ENCODE measurements around the gene ARMC3.

The ARMC3 gene

GRCh38 chr10:22998091-22998490, 70.2 kb downstream of the ARMC3 start:
- no peak for DNase-seq

DNA sequence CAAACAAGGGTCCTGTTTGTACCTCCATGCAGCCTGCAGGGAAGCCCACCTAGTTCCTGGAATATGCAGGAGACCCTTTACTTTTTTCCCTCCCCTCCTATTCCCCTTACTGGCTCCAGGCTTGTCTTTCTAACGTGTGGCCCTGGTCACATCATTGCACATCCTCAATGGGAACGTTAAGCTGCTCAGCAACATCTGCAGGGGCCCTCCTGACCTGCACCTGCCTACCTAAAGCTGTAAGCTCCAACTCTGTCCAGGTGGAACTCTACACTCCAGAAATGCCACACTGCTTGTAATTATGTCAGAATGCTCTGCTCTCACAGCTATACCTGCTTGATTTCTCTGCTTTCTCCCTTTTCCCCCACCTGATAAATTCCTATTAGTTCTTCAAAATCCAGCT, 72.1 kb downstream of the ARMC3 start:
- DNase-seq, result no peak

DNA sequence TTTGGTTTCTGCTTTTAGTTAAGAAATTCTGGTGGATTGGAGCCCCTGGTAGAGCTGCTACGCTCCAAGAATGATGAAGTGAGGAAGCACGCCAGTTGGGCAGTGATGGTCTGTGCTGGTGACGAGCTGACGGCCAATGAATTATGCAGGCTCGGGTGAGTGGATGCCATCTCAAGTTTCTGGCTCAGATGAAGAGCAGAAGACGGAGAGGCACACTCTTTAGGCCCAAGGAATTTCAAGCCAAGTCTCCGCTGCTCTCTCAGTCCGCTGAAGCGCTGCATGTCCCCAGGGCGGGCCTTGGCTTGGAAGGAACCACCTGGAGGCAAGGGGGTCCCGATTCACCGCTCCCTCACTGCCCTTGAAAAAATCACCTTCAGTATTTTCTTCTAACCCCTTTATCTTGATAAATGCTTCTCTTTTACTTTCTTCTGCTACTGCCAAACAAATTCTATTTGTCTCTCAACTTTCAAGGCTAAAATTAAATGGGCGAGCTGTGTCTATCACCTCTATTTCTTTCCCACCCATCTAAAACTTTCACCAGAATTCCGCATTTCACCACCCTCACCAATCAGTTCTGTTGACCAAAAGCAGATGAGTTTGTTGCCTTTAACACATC, 74.2 kb downstream of the ARMC3 start:
- DNase-seq, result no peak

DNA sequence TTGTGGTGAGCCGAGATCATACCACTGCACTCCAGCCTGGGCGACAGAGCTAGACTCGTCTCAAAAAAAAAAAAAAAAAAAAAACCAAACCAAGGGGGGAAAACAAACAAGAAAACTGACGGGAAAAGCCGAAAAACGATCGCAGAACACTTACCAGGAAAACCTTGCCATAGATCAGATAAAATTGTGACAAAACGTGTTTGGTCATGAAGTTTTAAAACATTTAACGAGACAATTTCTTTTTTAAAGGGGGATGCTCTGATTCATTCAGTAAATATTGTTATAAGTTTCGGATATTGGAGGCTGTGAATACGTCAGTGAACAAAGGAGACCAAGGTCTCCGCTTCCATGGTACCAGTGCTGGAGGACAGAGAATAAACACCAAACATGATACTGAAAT, 77.3 kb downstream of the ARMC3 start:
- no peak for DNase-seq

DNA sequence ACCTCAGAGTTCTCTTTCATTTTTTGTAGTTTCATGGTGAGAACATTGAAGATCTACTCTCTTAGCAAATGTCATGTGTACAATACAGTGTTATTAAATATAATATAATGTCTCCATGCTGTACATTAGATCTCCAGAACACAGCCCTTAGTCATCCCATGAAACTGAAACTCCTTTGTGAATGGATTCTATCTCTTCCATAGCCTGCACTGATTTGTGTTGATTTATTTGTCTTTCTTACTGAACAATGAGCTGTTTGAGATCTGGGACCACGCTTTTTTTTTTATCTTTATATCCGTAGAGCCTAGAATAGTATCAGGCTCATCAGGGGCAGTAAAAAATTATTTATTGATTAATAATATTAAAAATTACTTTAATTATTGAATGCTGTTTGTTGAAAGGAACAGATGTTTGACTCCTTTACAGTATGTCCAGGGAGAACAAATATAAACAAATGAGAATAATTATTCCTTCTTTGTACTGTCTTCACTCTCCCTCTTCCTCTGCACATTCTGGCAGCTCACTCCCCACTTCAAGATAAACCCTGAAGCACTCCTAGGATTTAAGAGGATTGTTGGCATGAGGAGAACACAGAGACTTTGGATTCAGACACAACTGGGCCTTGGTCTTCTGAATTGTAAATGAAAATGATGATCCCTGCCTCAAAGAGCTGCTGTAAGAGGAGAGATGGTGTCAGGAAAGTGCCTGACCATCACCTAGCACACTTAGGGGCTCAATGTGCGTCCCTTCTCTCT, 85.9 kb downstream of the ARMC3 start:
- DNase-seq, result no peak

GRCh38 chr10:23015021-23015707, 87.3 kb downstream of the ARMC3 start:
- no peak for DNase-seq

GRCh38 chr10:23016636-23017035, 88.8 kb downstream of the ARMC3 start:
- no peak for DNase-seq

DNA sequence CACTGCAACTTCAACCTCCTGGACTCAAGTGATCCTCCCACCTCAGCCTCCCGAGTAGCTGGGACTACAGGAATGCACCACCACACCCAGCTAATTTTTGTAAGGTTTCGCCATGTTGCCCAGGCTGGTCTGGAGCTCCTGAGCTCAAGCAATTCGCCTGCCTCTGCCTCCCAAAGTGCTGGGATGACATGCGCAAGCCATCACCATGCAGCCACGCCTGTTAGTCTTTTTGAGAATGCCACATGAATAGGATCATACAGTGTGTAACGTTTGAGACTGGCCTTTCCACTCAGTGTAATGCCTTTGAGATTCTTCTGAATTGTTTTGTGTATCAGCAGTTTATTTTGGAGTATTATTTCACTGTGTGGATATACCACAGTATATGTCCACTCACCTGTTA, 91.8 kb downstream of the ARMC3 start:
- no peak for DNase-seq

- no peak for DNase-seq
Measured at GRCh38 chr10:23021430-23021829, 93.6 kb downstream of the ARMC3 start.

DNA sequence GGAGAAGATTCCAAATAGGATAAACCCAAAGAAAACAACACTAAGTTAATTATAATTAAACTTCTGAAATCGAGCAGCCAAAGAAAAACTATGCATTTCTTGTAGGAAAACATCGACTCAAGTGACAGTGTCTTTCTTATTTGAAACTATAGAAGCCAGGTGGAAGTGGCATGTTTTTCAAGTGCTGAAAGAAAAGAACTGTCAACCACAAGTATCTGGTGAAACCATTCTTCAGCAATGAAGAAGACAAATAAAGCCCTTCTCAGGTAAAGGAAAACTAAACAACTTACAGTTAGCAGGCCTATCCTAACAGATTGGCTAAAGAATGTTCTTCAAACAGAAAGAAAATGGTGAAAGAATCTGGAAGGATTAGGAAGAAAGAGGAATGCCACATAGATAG, 96.1 kb downstream of the ARMC3 start:
- DNase-seq, result no peak

DNA sequence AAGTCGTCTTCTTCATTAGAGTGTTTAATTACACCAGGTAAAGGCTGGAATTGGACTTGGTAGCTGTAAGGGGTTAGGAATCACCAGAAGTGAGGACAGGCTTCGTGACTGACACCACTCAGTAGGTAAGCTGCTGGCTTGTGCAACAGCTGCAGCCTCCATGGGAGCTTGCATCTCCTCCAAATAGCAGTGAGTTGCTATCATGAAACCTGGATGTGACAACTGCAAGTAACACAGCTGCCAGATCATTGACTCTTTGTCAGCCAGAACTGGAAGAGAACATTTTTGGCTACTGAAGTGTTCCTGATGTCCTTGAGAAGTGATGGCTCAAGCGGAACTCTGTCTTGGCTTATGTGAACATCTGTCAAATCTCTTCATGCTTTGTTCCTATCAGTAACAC, 103.5 kb downstream of the ARMC3 start:
- DNase-seq, result no peak

GRCh38 chr10:23034790-23035189, 106.9 kb downstream of the ARMC3 start:
- DNase-seq, result no peak

DNA sequence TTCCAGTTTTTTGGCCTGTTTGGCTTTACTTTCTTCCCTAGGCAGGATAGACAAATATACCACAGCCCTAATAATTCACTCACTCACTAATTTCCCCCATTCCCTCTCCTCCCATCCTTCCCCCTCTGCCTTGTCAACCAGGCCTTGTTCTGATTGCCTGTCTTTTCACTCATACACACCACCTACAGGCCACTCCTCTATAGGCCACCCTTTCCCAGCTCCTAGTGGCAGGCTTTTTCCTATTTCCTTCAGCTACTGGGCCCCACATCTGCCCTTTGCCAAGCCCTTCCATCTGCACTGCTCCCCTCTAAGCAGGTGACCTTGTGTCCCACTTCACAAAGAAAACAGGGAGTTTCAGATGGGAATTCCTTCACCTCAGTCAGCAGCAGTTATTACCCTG, 107.7 kb downstream of the ARMC3 start:
- no peak for DNase-seq

GRCh38 chr10:23037152-23037551, 109.3 kb downstream of the ARMC3 start:
- no peak for DNase-seq

DNA sequence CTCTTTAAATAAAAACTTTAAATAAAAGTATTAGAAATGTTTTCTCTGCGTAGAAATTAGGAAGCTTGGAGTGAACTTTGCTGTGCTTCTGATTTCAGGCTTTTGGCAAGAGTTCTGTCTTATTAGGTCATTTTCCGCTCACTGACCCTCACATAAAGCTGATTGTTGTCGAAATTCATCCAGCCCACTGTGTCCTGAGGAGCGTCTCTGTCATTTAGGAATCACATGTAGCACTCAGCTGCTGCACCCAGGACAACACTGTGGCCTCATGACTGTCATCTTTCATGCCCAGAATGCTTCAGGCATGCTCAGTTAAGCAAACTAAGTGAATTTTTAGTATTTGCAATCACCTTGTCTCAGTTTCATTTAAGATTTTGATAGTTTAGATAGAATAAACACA, 109.7 kb downstream of the ARMC3 start:
- DNase-seq, result no peak

DNA sequence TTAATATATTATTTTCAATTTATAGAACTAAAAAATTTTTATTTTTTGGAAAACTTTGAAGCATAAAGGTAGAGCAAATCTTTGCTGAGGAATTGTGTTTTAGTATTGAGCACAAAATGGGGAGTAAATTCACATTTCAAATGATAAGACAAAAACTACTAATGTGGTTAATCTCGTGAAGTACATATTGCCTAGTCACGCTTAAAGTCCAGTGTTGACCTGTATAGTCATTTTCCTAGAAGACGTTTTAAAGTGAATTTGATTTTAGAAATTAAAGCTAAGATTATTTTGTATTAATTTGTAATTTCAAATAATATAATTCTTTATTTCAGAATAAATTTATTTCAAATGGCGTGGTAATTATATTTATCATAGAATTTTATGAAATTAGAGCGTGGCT, 110.3 kb downstream of the ARMC3 start:
- DNase-seq, result no peak

DNA sequence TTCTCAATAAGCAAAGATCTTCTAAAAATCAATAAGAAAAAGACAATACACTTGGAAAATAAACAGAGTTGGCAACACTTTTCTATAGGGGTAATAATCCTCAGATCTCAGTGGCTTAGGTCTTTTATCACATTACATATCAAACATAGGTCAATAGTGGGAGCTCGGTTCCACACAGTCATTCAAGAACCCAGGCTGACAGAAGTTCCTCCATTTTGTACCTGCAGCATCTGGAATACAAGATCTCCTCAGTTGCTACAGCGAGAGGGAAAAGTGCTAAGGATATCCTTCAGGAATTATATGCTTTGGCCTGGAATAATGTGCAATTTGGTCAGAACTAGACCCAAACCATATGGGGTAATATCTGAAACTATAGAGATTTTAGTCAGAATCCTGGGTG, 112.1 kb downstream of the ARMC3 start:
- no peak for DNase-seq

- peak; percentile 31 for DNase-seq
Measured at GRCh38 chr10:23046027-23046426, 118.2 kb downstream of the ARMC3 start.

GRCh38 chr10:23047201-23048050, 119.6 kb downstream of the ARMC3 start:
- DNase-seq, result no peak

- no peak for DNase-seq
Measured at GRCh38 chr10:23048191-23048590, 120.3 kb downstream of the ARMC3 start.

GRCh38 chr10:23051278-23051677, 123.4 kb downstream of the ARMC3 start:
- DNase-seq, result no peak

- DNase-seq, result no peak
Measured at GRCh38 chr10:23051855-23052331, 124.0 kb downstream of the ARMC3 start.

- peak; percentile 57 for DNase-seq
Measured at GRCh38 chr10:23053036-23053435, 125.2 kb downstream of the ARMC3 start.
